Activated CD8-positive, alpha-beta memory T cell treated with anti-CD3 and anti-CD28 coated beads, Interleukin-2, amount 50 U/mL, for 1 hour (primary cell): Measurements from ENCODE around the gene TTPAL.

Experiments
- DNase-seq: peaks from one replicate; pipeline ENCODE4 v3.0.0-alpha.2; 2020; ENCODE audit errors: extremely low read depth

The TTPAL gene

DNA sequence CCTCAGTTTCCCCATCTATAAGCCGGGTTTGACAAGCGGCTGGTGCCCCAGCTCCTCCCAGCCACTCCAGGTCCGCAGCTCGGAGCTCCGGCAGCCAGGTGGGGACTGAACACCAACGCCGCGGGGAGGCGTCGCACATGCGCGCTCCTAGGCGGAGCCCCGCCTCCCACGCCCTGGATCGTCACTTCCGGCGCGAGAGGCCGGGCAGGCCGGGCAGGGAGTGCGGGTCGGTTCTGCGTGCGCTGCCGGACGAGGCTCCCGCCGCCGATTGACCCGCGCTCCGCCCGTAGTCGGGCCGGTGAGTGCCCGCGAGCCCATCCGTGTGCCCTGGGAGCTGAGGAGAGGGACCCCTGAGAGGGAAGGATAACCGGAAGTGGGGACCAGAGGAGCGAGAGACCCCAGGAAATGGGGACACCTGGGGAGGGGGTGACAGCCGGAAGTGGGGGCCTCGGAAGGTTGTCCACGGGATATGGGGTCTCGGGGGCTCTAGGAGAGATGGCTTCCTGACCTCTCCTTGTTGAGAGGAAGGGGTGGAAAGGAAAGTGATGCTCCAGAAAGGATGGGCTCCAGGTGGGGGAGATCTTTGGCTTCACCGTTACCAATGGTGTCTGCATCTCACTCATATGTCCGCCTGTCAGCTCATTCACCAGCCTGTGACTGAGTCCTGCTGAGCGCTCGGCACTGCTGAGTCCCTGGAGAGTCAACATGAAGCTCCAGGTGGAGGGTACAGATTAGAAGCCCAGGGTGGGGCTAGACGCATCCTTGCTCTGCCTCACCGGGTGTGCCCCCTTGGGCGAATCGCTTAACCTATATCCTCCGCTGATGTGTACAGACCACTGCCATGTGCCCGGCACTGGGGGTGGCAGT lies at the start of gene TTPAL:
TTPAL (plus strand) TSS at position 181 of the 867 bp plus-strand sequence. CDS start 4,126 bp downstream, outside the sequence.
- peak; percentile 69 for DNase-seq

DNA sequence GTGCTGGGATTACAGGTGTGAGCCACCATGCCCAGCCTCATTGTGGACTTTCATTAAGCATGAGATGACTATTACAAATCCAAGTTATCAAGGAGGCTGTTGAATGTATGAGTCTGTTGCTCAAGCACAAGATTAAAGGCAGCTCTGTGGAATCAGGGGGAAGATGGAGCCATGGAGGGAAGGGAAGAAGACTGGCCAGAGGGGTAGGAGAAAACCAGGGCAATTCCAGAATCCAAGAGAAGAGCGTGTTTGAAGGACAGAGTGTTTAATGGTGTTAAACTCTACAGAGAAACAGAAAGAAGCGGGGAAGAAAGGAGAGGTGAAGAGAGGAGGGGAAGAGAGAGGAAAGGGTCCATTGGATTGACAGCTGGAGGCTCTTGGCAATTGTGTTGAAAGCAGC lies 49.8 kb upstream of the TTPAL start:
- no peak for DNase-seq

GRCh38 chr20:44426879-44427790 lies 48.5 kb upstream of the TTPAL start:
- no peak for DNase-seq

GRCh38 chr20:44427804-44428173 lies 47.9 kb upstream of the TTPAL start:
- no peak for DNase-seq

DNA sequence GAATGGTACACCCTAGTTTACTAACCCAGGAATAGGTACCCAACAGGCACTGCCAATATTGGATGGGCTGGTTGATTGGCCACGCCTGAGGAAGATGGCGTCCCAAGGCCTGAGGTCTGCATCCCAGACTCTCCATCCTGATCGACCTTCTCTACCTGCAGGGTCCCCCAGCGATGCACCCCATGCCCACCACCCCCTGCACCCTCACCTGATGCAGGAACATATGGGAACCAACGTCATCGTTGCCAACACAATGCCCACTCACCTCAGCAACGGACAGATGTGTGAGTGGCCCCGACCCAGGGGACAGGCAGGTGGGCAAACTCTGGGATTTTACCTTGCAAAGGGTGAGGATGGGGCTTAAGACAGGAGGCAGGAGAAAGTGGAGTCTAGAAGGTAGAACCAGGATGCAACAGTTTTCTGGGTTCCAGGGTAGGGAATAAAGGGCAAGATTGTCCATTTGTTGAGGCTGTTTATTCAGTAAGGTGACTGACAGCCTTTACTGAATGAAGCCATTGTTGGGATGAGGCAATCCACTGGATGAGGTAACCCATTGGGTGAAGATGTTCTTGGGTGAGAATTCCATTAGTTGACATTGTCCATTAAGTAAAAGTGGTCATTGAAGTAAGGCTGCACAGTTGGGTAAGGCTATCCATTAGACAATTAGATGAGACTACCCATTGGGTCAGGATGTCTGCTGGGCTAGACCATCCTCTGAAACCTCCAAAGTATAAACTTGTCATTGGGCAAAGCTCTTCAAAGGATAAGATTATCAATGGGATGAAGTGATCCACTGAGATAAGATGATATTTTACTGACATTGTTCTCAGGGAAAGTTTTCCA lies 47.3 kb upstream of the TTPAL start:
- DNase-seq, result no peak

DNA sequence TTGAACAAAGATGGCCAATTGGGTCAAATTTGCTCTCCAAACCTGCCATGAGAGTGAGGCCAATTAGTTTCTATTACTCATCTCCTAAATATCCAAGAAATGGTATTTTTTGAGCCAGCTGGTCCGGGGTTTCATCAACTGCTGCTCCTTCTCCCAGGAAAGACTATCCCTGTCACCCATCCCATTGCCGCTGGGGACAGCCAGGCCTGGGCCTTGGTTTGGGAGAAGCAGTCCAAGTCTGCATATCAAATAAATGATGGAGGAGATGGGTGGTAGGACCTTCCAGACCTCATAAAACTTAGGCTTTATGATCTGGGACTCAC lies 46.7 kb upstream of the TTPAL start:
- DNase-seq, result no peak

DNA sequence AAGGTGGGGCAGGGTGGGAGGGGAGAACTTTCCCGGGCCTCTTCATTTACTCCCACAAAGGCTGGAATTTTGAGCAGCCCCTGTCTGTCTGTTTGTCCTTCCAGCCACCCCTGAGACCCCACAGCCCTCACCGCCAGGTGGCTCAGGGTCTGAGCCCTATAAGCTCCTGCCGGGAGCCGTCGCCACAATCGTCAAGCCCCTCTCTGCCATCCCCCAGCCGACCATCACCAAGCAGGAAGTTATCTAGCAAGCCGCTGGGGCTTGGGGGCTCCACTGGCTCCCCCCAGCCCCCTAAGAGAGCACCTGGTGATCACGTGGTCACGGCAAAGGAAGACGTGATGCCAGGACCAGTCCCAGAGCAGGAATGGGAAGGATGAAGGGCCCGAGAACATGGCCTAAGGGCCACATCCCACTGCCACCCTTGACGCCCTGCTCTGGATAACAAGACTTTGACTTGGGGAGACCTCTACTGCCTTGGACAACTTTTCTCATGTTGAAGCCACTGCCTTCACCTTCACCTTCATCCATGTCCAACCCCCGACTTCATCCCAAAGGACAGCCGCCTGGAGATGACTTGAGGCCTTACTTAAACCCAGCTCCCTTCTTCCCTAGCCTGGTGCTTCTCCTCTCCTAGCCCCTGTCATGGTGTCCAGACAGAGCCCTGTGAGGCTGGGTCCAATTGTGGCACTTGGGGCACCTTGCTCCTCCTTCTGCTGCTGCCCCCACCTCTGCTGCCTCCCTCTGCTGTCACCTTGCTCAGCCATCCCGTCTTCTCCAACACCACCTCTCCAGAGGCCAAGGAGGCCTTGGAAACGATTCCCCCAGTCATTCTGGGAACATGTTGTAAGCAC lies 46.0 kb upstream of the TTPAL start:
- no peak for DNase-seq

DNA sequence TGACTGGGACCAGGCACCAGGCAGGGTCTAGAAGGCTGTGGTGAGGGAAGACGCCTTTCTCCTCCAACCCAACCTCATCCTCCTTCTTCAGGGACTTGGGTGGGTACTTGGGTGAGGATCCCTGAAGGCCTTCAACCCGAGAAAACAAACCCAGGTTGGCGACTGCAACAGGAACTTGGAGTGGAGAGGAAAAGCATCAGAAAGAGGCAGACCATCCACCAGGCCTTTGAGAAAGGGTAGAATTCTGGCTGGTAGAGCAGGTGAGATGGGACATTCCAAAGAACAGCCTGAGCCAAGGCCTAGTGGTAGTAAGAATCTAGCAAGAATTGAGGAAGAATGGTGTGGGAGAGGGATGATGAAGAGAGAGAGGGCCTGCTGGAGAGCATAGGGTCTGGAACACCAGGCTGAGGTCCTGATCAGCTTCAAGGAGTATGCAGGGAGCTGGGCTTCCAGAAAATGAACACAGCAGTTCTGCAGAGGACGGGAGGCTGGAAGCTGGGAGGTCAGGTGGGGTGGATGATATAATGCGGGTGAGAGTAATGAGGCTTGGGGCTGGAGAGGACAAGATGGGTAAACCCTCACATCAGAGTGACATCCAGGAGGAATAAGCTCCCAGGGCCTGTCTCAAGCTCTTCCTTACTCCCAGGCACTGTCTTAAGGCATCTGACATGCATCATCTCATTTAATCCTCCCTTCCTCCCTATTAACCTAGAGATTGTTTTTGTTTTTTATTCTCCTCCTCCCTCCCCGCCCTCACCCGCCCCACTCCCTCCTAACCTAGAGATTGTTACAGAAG lies 45.2 kb upstream of the TTPAL start:
- no peak for DNase-seq

GRCh38 chr20:44431118-44431501 lies 44.6 kb upstream of the TTPAL start:
- no peak for DNase-seq

GRCh38 chr20:44431502-44432234 lies 44.0 kb upstream of the TTPAL start:
- DNase-seq, result no peak

GRCh38 chr20:44432618-44433577 lies 42.8 kb upstream of the TTPAL start:
- DNase-seq, result no peak

GRCh38 chr20:44433751-44434538 lies 41.7 kb upstream of the TTPAL start:
- no peak for DNase-seq

- DNase-seq, result no peak
Measured at GRCh38 chr20:44435630-44436335, 39.9 kb upstream of the TTPAL start.

- DNase-seq, result no peak
Measured at GRCh38 chr20:44436393-44436792, 39.3 kb upstream of the TTPAL start.

GRCh38 chr20:44437497-44437896 lies 38.2 kb upstream of the TTPAL start:
- DNase-seq, result no peak

- DNase-seq, result no peak
Measured at GRCh38 chr20:44438782-44439181, 36.9 kb upstream of the TTPAL start.

DNA sequence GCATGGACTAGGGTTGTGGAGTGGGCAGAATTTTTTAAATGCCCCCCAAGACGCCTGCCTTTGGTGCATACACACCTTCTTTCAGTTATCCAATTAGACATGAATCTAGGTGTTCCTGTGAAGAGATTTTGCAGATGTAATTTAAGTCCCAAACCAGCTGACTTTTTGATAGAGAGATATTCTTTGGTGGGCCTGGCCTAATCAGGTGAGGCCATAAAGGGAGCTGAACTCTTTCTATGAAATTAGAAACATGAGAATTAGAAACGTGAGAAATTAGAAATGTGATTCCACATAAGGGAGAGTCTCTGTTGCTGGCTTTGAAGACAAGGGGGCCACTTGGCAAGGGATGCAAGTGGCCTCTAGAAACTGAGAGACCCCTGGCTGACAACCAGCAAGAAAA lies 36.4 kb upstream of the TTPAL start:
- no peak for DNase-seq
